NCI-H69 (cell line): ENCODE data around the gene CALHM4.
"Not testable (repeated sequence)": the region's sequence is repeated elsewhere in the genome, so short reads cannot be mapped to it uniquely, and the experiment has no call there.

Experiments
- DNase-seq: peaks from one replicate; lab custom pipeline; 2025; lab: John Stamatoyannopoulos, UW

Gene CALHM4

GRCh38 chr6:116577486-116577885, 23.9 kb downstream of the CALHM4 start:
- no peak for DNase-seq

GRCh38 chr6:116578335-116578734, 24.8 kb downstream of the CALHM4 start:
- DNase-seq, result no peak

- DNase-seq, result no peak
Measured at GRCh38 chr6:116579143-116579542, 25.6 kb downstream of the CALHM4 start.

GRCh38 chr6:116580198-116580597, 26.6 kb downstream of the CALHM4 start:
- no peak for DNase-seq

GRCh38 chr6:116586276-116586675, 32.7 kb downstream of the CALHM4 start:
- no peak for DNase-seq

- no peak for DNase-seq
Measured at GRCh38 chr6:116586738-116587137, 33.2 kb downstream of the CALHM4 start.

- DNase-seq, result no peak
Measured at GRCh38 chr6:116595247-116595646, 41.7 kb downstream of the CALHM4 start.

- DNase-seq, result no peak
Measured at GRCh38 chr6:116596815-116597214, 43.3 kb downstream of the CALHM4 start.

GRCh38 chr6:116603916-116604315, 50.4 kb downstream of the CALHM4 start:
- not testable (repeated sequence) for DNase-seq

- DNase-seq, result not testable (repeated sequence)
Measured at GRCh38 chr6:116604868-116605267, 51.3 kb downstream of the CALHM4 start.

GRCh38 chr6:116605935-116606334, 52.4 kb downstream of the CALHM4 start:
- no peak for DNase-seq
